Stimulated activated CD4-positive, alpha-beta T cell treated with anti-CD3 and anti-CD28 coated beads, TNF-alpha, amount 100 ng/mL, for 48 hours (primary cell): ENCODE data around the gene IMMP2L.

ENCODE experiments used
- DNase-seq, 3 donors: peaks; one replicate each; pipeline ENCODE4 v3.0.0-alpha.2; 2020; ENCODE audit warnings: low read depth in 3 of 3

Gene IMMP2L

GRCh38 chr7:111558991-111559390 is 3.3 kb downstream of the IMMP2L start:
- no peak for DNase-seq

GRCh38 chr7:111556977-111557376 is 5.3 kb downstream of the IMMP2L start:
- no peak for DNase-seq

DNA sequence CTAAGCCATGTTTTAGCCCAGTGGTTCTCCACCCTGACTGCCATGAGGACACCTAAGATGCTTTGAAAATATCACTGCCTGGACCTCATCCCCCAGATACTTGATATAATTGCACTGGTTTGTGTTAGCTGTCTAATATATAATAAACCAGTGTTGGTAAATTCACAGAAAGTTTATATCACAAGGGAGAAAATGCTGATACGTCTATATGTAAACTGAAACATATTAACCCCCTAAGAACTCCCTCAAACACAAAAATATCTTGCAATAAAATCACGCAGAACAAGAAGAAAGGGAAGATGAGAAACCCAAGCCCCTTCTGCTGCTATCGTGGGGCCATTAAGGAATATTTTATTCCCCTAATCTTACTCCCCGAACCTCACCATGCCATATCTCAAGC is 8.2 kb downstream of the IMMP2L start:
- no peak for DNase-seq

GRCh38 chr7:111541067-111541466 is 21.2 kb downstream of the IMMP2L start:
- no peak for DNase-seq

DNA sequence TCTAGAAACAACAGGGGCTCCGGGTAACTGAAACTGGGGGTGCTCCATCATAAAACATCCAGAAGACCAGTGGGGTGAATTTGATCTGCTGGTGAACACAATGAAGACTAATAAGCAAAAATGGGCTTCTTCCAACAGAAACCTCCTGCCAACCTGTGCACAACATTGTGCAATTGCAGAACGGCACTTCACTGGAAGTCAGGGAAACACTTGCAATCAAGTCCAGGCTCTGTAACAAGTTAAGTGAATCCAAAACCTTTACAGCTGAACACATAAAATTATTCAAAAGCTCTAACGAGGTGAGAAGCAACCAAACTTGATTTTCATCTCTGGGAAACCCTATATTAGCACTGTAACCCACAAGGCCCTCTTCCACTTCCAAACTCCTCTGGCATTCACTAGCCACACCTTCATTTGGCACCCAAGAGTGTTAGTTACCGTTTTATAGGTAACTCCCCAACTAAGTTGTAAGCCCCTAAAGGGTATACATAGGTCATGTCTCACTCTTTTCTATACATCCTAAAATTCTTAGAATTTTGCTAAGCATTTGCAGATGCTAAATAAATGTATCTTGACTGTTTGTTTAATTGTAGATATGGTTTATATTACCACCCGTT is 22.0 kb downstream of the IMMP2L start:
- no peak for DNase-seq

- DNase-seq = no peak
These were observed 25.2 kb downstream of the IMMP2L start for GRCh38 chr7:111537134-111537533.

GRCh38 chr7:111535142-111535870 is 27.0 kb downstream of the IMMP2L start:
- DNase-seq = no peak

DNA sequence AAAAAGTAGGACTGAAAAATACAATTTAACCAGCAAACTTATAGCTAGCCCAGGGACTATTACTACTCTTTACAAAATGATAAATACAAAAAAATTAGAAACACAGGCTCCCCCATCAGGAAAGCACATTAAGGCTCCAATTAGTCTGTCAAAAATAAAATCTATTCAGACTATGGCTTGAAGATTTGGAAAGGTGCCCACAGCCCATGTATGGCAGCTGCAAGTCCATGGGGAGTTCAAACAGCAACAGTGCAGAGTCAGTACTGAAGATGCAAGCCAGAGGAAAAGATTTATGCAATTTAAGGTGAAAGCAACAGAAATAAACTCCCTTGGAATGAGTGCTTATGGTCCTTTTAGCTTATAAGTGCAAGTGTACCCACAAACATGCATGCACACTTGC is 29.7 kb downstream of the IMMP2L start:
- no peak for DNase-seq

- DNase-seq = no peak
These were observed 30.3 kb downstream of the IMMP2L start for GRCh38 chr7:111531993-111532392.

DNA sequence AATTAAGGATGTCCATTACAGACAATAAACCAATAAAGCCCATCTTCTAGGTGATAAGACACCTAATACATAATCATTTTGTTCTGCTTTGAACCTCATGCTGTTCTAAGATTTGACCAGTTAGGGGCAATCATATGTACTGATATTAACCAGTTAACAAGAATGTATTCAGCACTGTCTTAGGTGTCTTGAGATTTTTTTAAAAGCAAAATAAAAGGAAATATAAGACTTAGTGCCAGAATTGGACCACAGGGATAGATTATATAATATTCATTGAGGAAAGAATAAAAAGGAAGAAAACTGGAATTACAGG is 32.0 kb downstream of the IMMP2L start:
- no peak for DNase-seq

- DNase-seq = no peak
These were observed 32.6 kb downstream of the IMMP2L start for GRCh38 chr7:111529507-111530355.

DNA sequence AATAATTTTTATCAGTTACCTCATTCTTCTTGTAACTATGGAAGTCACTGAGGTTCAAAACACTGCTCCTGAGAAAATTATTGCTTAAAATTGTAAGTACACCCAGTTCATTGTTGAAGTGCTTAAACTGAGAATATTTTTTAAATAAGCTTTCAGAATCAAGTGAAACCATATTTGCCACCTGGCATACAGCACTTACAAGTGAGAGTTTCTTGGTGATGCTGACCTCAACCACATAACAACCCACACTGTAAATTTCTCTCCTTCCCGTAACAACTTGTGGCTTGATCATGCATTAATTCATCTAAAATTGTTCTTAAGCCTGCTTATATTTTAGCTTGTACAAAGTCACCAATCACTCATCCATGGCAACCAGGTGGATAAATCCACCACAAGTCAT is 34.0 kb downstream of the IMMP2L start:
- DNase-seq = no peak

DNA sequence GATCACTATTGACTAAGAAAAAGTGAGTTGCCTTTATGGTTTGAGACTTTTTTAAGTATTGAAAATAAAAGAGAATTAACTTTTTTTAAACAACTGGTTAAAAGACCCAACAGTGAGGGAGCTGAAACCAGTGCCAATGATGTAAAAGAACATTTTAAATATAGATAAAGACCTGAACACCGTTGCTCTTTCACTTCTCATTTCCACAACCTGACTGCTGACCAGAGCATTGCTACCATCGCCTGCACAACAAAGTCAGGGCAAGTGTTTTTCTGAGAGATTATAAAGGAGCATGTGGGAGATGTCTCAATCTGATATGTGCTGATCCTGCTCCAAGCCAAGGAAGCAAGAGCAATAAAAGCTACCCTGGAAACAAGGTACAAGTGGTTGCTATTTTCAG is 34.7 kb downstream of the IMMP2L start:
- DNase-seq = no peak

GRCh38 chr7:111525100-111525499 is 37.2 kb downstream of the IMMP2L start:
- no peak for DNase-seq

DNA sequence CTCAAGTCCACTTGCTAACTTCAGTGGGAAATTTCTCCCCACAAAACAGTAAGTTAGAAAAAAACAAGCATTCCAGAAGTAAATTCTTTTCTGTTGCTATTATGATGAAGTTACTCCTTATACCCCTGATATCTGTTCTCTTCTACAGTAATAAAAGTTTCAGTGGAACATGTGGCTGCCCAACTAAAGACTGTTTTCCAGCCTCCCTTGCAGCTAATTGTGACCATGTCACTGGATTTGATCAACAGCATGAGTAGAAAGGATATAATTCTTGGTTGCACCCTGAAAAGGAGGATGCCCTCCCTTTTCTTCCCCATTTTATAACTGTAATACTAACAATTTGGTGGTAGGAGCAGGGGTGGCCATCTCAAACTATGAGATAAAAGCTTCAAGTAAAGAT is 40.6 kb downstream of the IMMP2L start:
- no peak for DNase-seq

DNA sequence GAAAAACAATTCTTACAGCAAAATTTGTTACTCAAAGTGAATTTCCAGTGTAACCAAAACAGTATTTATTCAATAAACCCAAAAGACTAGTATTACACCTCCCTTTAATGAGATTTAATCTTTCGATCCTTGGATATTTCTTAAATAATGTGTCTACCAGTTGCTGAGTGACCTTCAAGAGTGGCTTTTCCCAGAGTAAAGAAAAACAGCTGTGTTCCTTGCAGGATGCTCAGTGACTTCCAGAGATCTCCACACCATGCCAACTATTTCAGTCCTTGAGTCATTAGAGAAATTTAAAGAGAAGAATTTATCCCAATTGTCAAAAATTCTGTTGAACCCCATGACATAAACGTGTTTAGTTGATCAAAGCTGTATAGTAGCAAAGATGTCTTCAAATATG is 44.0 kb downstream of the IMMP2L start:
- no peak for DNase-seq

- DNase-seq = no peak
These were observed 44.7 kb downstream of the IMMP2L start for GRCh38 chr7:111517549-111517951.

DNA sequence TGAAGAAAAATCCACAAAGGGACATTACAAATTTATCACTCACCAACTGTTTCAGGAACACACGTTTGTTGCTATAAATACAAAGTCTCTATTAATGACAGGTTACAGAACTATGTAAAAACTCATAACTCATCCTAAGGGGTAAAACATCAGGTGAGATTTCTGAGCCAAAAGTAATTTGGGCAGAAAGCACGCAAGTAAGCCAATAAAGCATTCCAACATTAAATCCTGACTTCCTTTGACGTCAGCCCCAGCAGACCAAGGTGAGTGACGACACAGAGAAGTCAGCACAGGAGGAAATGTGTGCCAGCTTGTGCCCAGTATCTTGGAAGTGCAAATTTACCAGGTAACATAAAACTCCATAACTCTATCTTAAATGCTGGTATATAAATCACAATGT is 45.7 kb downstream of the IMMP2L start:
- no peak for DNase-seq

DNA sequence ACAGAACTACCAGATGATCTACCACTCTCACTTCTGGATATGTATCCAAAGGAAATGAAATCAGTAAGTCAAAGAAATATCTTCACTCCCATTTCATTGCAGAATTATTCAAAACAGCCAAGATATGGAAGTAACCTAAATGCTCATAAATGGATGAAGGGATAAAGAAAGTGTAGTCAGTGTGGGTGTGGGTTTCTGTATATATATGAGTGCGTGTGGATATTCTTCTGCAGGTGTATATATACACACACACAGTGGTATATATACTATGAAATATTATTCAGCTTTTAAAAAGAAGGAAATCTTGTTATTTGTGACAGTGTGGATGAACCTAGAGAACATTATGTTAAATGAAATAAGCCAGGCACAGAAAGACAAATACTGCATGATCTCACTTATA is 48.7 kb downstream of the IMMP2L start:
- DNase-seq = no peak

DNA sequence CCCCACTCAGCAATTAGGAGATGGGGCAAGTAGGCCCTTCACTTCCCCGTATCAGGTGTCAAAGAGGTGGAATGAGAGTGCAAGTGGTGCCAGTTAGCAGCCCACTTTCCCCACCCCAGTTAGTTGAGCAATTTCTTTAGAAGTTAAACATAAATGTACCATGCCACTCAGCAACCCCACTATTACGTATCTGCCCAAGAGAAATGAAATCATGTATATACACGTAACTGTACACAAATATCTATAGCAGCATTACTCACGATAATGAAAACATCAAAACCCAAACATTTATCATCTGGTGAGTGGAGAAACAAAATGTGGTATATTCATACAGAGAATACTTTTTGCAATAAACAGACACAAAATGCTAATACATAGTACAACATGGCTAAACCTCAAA is 50.4 kb downstream of the IMMP2L start:
- DNase-seq = no peak

GRCh38 chr7:111510584-111511378 is 51.5 kb downstream of the IMMP2L start:
- DNase-seq = no peak

- DNase-seq = no peak
These were observed 52.2 kb downstream of the IMMP2L start for GRCh38 chr7:111510062-111510461.
